ENCODE measurements around the gene SLITRK2. TPM values are rescaled to one million over a fixed set of nuclear protein-coding genes. Genes with fewer than 3 reads are reported as not detected.

The SLITRK2 gene, protein sequence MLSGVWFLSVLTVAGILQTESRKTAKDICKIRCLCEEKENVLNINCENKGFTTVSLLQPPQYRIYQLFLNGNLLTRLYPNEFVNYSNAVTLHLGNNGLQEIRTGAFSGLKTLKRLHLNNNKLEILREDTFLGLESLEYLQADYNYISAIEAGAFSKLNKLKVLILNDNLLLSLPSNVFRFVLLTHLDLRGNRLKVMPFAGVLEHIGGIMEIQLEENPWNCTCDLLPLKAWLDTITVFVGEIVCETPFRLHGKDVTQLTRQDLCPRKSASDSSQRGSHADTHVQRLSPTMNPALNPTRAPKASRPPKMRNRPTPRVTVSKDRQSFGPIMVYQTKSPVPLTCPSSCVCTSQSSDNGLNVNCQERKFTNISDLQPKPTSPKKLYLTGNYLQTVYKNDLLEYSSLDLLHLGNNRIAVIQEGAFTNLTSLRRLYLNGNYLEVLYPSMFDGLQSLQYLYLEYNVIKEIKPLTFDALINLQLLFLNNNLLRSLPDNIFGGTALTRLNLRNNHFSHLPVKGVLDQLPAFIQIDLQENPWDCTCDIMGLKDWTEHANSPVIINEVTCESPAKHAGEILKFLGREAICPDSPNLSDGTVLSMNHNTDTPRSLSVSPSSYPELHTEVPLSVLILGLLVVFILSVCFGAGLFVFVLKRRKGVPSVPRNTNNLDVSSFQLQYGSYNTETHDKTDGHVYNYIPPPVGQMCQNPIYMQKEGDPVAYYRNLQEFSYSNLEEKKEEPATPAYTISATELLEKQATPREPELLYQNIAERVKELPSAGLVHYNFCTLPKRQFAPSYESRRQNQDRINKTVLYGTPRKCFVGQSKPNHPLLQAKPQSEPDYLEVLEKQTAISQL
- total RNA-seq: 0.80 TPM
- 0.84 TPM for polyA plus RNA-seq
- long read RNA-seq, donor 1: 0 reads
- long read RNA-seq, donor 2, full-length matches to known transcripts: 37 of 37 reads
- long read RNA-seq, donor 2, partial matches to known transcripts: 0 of 37 reads
- long read RNA-seq, donor 2, other reads (novel, unspliced or antisense): 0 of 37 reads
- long read RNA-seq, donor 3, full-length matches to known transcripts: 8 of 8 reads
- long read RNA-seq, donor 3, partial matches to known transcripts: 0 of 8 reads
- long read RNA-seq, donor 3, other reads (novel, unspliced or antisense): 0 of 8 reads
- long read RNA-seq, donor 4, full-length matches to known transcripts: 17 of 17 reads
- long read RNA-seq, donor 4, partial matches to known transcripts: 0 of 17 reads
- long read RNA-seq, donor 4, other reads (novel, unspliced or antisense): 0 of 17 reads
- long read RNA-seq, donor 5, full-length matches to known transcripts: 12 of 12 reads
- long read RNA-seq, donor 5, partial matches to known transcripts: 0 of 12 reads
- long read RNA-seq, donor 5, other reads (novel, unspliced or antisense): 0 of 12 reads
- long read RNA-seq, donor 6, full-length matches to known transcripts: 16 of 16 reads
- long read RNA-seq, donor 6, partial matches to known transcripts: 0 of 16 reads
- long read RNA-seq, donor 6, other reads (novel, unspliced or antisense): 0 of 16 reads
- long read RNA-seq, donor 7, full-length matches to known transcripts: 10 of 10 reads
- long read RNA-seq, donor 7, partial matches to known transcripts: 0 of 10 reads
- long read RNA-seq, donor 7, other reads (novel, unspliced or antisense): 0 of 10 reads
- long read RNA-seq, donor 8, full-length matches to known transcripts: 4 of 4 reads
- long read RNA-seq, donor 8, partial matches to known transcripts: 0 of 4 reads
- long read RNA-seq, donor 8, other reads (novel, unspliced or antisense): 0 of 4 reads
- long read RNA-seq, donor 9, full-length matches to known transcripts: 5 of 5 reads
- long read RNA-seq, donor 9, partial matches to known transcripts: 0 of 5 reads
- long read RNA-seq, donor 9, other reads (novel, unspliced or antisense): 0 of 5 reads
- long read RNA-seq, donor 10, full-length matches to known transcripts: 5 of 5 reads
- long read RNA-seq, donor 10, partial matches to known transcripts: 0 of 5 reads
- long read RNA-seq, donor 10, other reads (novel, unspliced or antisense): 0 of 5 reads

GRCh38 chrX:145817331-145818185 is at the start of gene SLITRK2:
Gene SLITRK2, plus strand, starts transcription at chrX:145817829. Its CDS starts 4,597 bp downstream, at chrX:145822426.
- no peak for DNase-seq (ENCODE audit: low read depth in 6 of 9, low spot score in 9 of 9)
- Histone ChIP-seq H3K9me3 (ENCODE audit: control insufficient read depth in 2 of 2, insufficient read depth in 1 of 2, low read length in 1 of 2) (no peaks in the 10 kb centered on the region), H3K27me3 (ENCODE audit: control insufficient read depth in 2 of 2, insufficient read depth in 1 of 2, low read length in 1 of 2) (peaks cover 0 to 49% of the 10 kb centered on the region in 2 donors), H3K36me3 (ENCODE audit: control insufficient read depth in 2 of 2, insufficient read depth in 2 of 2, low read length in 1 of 2) (no peaks in the 10 kb centered on the region), H3K4me3 (ENCODE audit: low read length in 2 of 2) (peak within 1 kb of the TSS; percentile 5 to 11), H3K4me1 (ENCODE audit: control insufficient read depth in 2 of 2, insufficient read depth in 2 of 2, low read length in 2 of 2) (no peaks in the 10 kb centered on the region), H3K27ac (ENCODE audit: low read depth in 1 of 2, low read length in 1 of 2) (no peak within 1 kb of the TSS)
- WGBS: 2% methylated on average over 56 of the region's 60 CpGs

DNA sequence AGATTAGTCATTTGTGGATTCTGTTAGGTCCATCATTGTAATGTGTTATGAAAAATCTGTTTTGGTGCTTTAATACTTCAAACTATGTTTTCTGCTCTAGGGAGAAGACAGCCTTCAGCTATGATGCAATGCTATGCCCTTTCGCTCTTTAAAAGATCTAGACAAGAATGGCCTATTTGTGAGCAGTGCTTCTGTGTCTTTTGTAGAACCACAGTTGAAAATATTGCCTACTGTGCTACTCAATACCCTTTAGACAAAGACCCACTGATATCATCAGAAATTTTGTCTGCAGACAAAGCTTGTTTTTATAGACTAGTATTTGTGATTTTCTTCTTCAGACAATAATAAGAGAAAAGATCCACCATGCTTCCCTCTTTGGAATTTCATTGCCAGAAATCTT is 44.6 kb upstream of the SLITRK2 start:
- Histone ChIP-seq H3K27me3 (ENCODE audit: control insufficient read depth in 2 of 2, insufficient read depth in 1 of 2, low read length in 1 of 2) (no peaks in the 10 kb centered on the region), H3K4me1 (ENCODE audit: control insufficient read depth in 2 of 2, insufficient read depth in 2 of 2, low read length in 2 of 2) (no peaks in the 10 kb centered on the region), H3K9me3 (ENCODE audit: control insufficient read depth in 2 of 2, insufficient read depth in 1 of 2, low read length in 1 of 2) (no peaks in the 10 kb centered on the region), H3K27ac (ENCODE audit: low read depth in 1 of 2, low read length in 1 of 2) (no peak overlapping the region), H3K36me3 (ENCODE audit: control insufficient read depth in 2 of 2, insufficient read depth in 2 of 2, low read length in 1 of 2) (no peaks in the 10 kb centered on the region), H3K4me3 (ENCODE audit: low read length in 2 of 2) (no peak overlapping the region)
- DNase-seq (ENCODE audit: low read depth in 6 of 9, low spot score in 9 of 9): no peak
- 89% methylated on average over 1 of the region's 1 CpG for WGBS

DNA sequence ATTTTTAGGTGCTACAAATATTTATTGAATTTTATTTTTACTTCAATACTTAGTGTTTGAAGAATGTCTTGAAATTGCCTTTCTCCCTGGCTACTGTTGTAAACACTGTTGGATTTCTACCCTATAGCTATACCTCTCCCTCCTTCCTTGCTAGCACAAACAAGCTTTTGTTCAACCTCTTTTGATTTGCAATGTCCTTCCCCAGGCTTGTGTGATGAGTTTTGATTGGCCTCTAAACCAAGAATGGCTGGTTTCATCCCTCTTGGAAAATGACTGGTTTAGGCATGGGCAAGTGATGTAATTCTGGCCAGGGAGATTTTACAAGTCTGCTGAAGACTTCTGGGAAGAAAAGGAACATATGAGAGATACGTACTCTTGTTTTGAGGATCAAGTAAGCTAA is 25.3 kb upstream of the SLITRK2 start:
- Histone ChIP-seq H3K27me3 (ENCODE audit: control insufficient read depth in 2 of 2, insufficient read depth in 1 of 2, low read length in 1 of 2) (no peaks in the 10 kb centered on the region), H3K4me1 (ENCODE audit: control insufficient read depth in 2 of 2, insufficient read depth in 2 of 2, low read length in 2 of 2) (no peaks in the 10 kb centered on the region), H3K36me3 (ENCODE audit: control insufficient read depth in 2 of 2, insufficient read depth in 2 of 2, low read length in 1 of 2) (no peaks in the 10 kb centered on the region), H3K9me3 (ENCODE audit: control insufficient read depth in 2 of 2, insufficient read depth in 1 of 2, low read length in 1 of 2) (no peaks in the 10 kb centered on the region), H3K27ac (ENCODE audit: low read depth in 1 of 2, low read length in 1 of 2) (no peak overlapping the region), H3K4me3 (ENCODE audit: low read length in 2 of 2) (no peak overlapping the region)
- DNase-seq (ENCODE audit: low read depth in 6 of 9, low spot score in 9 of 9): no peak
- 94% methylated on average over 1 of the region's 1 CpG for WGBS

- no peaks in the 10 kb centered on the region for H3K27me3 ChIP-seq (ENCODE audit: control insufficient read depth in 2 of 2, insufficient read depth in 1 of 2, low read length in 1 of 2)
- 56% methylated on average over 2 of the region's 2 CpGs for WGBS
- DNase-seq (ENCODE audit: low read depth in 6 of 9, low spot score in 9 of 9): no peak
- no peaks in the 10 kb centered on the region for H3K36me3 ChIP-seq (ENCODE audit: control insufficient read depth in 2 of 2, insufficient read depth in 2 of 2, low read length in 1 of 2)
- no peak overlapping the region for H3K4me3 ChIP-seq (ENCODE audit: low read length in 2 of 2)
- no peaks in the 10 kb centered on the region for H3K9me3 ChIP-seq (ENCODE audit: control insufficient read depth in 2 of 2, insufficient read depth in 1 of 2, low read length in 1 of 2)
- no peak overlapping the region for H3K27ac ChIP-seq (ENCODE audit: low read depth in 1 of 2, low read length in 1 of 2)
- H3K4me1 ChIP-seq (ENCODE audit: control insufficient read depth in 2 of 2, insufficient read depth in 2 of 2, low read length in 2 of 2): no peaks in the 10 kb centered on the region
These were observed 14.1 kb upstream of the SLITRK2 start for GRCh38 chrX:145803508-145803907.

DNA sequence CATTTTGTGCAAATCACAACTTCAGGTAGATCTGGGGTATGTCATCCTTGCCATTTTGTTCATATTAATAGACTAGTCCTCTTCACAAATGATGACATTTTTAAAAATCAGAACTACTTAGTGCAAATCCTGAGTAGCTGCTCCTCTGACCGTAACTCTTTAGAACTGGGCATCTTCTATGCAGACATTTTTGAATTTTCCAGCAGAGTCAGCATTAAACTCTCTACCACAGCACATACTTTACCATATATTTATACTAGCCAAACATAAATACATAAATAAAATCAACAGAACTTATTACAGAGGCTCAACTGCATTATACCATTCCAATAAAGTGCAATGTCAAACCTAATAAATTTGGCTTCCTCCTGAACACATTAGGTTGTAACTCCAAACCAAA is 4.5 kb upstream of the SLITRK2 start:
- Histone ChIP-seq H3K36me3 (ENCODE audit: control insufficient read depth in 2 of 2, insufficient read depth in 2 of 2, low read length in 1 of 2) (no peaks in the 10 kb centered on the region), H3K4me3 (ENCODE audit: low read length in 2 of 2) (no peak overlapping the region), H3K4me1 (ENCODE audit: control insufficient read depth in 2 of 2, insufficient read depth in 2 of 2, low read length in 2 of 2) (no peaks in the 10 kb centered on the region), H3K9me3 (ENCODE audit: control insufficient read depth in 2 of 2, insufficient read depth in 1 of 2, low read length in 1 of 2) (no peaks in the 10 kb centered on the region), H3K27me3 (ENCODE audit: control insufficient read depth in 2 of 2, insufficient read depth in 1 of 2, low read length in 1 of 2) (peaks cover 0 to 14% of the 10 kb centered on the region in 2 donors), H3K27ac (ENCODE audit: low read depth in 1 of 2, low read length in 1 of 2) (no peak overlapping the region)
- 86% methylated on average over 1 of the region's 1 CpG for WGBS
- DNase-seq (ENCODE audit: low read depth in 6 of 9, low spot score in 9 of 9): no peak

- DNase-seq (ENCODE audit: low read depth in 6 of 9, low spot score in 9 of 9): no peak
- no peaks in the 10 kb centered on the region for H3K9me3 ChIP-seq (ENCODE audit: control insufficient read depth in 2 of 2, insufficient read depth in 1 of 2, low read length in 1 of 2)
- H3K27me3 ChIP-seq (ENCODE audit: control insufficient read depth in 2 of 2, insufficient read depth in 1 of 2, low read length in 1 of 2): peaks cover 0 to 41% of the 10 kb centered on the region in 2 donors
- H3K36me3 ChIP-seq (ENCODE audit: control insufficient read depth in 2 of 2, insufficient read depth in 2 of 2, low read length in 1 of 2): no peaks in the 10 kb centered on the region
- no peak overlapping the region for H3K27ac ChIP-seq (ENCODE audit: low read depth in 1 of 2, low read length in 1 of 2)
- H3K4me1 ChIP-seq (ENCODE audit: control insufficient read depth in 2 of 2, insufficient read depth in 2 of 2, low read length in 2 of 2): no peaks in the 10 kb centered on the region
- 16% methylated on average over 20 of the region's 20 CpGs for WGBS
- H3K4me3 ChIP-seq (ENCODE audit: low read length in 2 of 2): no peak overlapping the region
These were observed 871 bp upstream of the SLITRK2 start for GRCh38 chrX:145816601-145817315.
